D341Med (cell line): ENCODE results near the gene PLB1.

Source experiments
- DNase-seq: peaks from one replicate; pipeline ENCODE4 v3.0.0; 2012; ENCODE audit warnings: low spot score

The PLB1 gene, protein sequence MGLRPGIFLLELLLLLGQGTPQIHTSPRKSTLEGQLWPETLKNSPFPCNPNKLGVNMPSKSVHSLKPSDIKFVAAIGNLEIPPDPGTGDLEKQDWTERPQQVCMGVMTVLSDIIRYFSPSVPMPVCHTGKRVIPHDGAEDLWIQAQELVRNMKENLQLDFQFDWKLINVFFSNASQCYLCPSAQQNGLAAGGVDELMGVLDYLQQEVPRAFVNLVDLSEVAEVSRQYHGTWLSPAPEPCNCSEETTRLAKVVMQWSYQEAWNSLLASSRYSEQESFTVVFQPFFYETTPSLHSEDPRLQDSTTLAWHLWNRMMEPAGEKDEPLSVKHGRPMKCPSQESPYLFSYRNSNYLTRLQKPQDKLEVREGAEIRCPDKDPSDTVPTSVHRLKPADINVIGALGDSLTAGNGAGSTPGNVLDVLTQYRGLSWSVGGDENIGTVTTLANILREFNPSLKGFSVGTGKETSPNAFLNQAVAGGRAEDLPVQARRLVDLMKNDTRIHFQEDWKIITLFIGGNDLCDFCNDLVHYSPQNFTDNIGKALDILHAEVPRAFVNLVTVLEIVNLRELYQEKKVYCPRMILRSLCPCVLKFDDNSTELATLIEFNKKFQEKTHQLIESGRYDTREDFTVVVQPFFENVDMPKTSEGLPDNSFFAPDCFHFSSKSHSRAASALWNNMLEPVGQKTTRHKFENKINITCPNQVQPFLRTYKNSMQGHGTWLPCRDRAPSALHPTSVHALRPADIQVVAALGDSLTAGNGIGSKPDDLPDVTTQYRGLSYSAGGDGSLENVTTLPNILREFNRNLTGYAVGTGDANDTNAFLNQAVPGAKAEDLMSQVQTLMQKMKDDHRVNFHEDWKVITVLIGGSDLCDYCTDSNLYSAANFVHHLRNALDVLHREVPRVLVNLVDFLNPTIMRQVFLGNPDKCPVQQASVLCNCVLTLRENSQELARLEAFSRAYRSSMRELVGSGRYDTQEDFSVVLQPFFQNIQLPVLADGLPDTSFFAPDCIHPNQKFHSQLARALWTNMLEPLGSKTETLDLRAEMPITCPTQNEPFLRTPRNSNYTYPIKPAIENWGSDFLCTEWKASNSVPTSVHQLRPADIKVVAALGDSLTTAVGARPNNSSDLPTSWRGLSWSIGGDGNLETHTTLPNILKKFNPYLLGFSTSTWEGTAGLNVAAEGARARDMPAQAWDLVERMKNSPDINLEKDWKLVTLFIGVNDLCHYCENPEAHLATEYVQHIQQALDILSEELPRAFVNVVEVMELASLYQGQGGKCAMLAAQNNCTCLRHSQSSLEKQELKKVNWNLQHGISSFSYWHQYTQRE (N-terminal part only)

DNA sequence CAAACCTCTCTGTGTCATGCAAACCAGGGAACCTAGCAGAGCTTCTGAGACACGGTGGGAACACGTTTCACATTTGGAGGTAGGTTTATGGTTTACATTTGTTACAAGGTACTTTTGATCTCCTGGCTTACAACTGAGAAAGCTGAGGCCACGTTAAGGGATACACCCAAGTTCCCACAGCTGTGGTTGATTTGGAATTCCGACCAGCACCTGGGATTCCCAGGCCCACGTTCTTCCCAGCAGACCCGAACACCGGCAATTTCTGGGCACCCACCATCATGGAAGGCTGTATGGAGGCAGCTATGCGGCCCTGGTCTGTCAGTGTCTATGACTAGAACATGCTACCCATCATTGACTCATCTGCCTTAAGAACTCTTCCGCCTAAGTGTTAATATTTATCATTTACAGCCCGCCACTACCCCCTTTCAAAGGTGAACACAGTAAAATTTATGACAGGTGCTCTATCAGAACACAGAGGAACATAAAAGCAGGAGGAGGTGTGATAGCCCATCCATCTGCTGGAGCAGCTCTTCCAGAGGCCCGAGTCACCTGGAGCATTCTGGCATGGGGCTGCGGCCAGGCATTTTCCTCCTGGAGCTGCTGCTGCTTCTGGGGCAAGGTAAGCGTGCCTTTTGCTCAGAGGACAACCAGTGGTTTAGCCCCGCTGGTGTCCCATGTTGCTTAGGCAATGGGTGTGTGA lies at the start of gene PLB1:
TSS of gene PLB1 (plus strand) at position 510 of the 700 bp plus-strand sequence. CDS start at position 565, 55 bp downstream.
- no peak for DNase-seq

DNA sequence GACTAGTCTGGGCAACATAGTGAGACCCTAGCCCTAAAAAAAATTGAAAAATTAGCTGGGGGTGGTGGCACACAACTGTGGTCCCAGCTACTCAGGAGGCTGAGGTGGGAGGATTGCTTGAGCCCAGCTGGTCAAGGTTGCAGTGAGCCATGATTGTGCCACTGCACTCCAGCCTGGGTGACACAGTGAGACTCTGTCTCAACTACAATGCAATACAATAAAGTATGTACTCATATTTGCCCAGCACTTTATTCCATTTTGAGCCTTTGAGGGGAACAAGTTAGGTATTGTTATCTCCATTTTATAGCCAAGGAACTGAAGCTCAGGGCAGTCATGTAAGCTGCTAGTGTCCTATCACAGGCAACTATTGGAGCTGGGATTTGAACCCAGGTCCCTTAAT lies 49.3 kb upstream of the PLB1 start:
- DNase-seq = no peak

DNA sequence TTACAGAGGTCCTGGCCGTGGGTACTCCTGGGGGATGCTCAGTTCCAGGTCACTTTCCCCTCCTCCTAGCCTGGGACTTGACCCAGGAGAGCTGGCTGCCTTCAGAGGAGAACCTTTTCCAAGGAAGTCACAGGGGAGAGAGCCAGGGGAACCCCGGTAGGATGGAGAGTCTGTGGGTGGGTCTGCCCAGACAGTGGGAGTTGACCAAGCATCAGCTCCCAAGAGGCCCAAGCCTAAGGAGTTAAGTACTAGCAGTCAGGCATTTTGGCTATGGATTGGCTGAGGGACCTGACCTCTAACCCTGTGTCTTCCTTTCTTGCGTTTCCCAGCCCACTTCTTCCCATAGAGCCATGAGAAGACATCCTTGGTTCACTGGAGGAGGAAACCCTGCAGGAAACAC lies 48.8 kb upstream of the PLB1 start:
- DNase-seq = no peak

DNA sequence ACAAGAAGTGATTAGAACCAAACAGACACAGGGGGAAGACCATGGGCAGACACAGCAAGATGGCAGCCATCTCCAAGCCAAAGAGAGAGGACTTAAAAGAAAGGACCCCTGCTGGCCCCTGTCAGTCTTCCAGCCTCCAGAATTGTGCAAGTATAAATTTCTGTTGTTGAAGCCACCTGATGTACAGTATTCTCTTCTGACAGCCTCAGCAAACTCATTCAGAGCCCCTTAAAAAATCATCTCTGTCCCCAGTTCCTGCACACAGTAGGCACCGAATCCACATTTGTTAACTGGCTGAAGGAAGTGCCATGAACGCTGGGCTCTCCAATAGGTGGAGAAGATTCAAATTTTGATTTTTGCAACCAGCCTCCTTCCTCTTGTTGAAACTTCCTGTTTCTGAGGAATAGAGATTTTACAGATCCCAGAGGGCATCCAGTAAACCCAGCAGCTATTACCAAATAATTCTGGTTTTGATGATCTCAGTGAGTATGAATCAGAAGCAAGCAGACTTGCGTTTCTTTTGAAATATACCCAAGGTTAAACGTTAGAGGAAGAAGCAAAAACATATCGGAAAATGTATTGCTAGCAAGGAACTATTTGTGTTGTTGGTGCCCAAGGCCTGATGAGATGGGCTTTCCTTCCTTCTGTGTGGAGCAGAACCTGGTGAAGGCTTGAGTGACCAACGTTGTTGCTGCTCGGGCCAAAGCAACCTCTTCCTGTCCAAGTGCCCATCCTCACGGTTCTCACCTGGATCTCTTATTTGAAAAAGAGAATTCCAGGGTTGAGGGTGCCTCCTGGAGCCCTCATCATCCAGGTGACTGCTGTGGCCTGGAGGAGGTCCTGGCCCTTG lies 47.7 kb upstream of the PLB1 start:
- DNase-seq = no peak

DNA sequence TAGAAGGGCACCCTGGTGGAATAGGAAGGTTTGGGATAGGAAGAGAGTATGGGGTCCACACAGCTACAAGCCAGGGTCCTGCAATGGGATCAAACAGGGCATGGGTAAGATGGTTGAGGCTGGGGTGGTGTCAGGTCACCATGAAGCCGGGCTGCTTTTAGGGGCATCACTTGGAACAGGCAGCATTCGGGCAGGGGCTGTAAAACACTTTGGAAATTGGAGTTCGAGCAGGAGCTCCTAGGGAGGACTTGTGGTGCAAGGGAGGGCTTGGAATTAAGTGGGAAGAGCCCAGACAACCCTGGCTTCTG lies 47.1 kb upstream of the PLB1 start:
- no peak for DNase-seq

DNA sequence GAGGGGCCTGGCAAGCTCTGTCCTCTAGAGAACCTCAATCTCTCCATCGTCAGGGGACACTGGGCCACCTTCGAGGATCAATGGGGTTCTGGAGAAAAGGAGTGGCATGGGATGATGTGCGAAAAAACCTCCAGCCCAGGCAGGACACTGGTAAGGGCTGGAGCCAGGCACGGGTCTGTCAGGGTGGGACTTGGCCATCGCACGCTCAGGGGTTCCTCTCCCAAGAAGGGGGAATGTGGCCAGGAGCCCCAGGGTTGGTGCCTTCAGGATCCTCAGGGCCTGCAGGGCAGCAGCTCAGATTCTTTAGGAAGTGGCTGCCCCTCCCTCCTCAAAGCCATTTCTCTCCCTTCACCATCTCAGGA lies 46.8 kb upstream of the PLB1 start:
- no peak for DNase-seq

DNA sequence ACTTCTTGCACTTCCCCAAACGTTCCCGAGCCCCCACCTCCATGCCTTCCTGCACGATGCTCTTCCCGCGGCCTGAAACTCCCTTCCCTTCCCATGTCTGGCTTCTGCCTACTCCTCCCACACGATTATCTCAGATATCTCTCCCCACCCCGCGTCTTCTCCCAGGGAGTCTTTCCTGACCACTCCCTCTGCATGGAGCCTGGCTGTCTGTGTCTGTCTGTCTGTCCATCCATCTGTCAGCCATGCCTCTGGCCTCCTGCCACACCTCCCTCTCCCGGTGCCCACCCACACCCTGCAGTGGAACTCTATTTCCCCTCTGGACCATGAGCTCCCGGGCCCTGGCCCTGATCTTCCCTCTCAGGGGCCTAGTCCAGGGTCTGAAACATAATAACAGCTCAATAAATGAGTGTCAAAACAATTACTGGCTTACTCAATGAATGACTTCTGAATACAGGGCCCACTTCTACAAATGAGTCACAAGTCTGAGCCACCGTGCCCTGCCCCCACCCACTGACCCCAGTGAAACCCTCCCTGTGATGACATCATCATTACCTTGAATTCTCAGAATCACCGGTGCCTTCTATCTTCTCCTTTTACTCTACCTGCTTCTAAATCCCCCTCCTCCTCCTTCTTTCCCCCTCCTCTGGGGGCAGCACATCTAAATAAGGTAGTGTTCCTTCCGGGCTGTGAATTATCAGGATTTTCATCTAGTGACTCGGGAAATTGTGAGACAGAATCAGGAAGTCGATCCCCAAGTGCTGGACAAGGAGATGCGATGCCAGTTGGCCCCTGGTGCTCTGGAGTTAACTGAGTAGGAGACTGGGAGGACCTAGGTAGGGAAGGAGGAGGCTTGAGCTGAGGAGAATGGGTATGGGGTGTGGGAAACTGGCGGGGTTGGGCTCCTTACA lies 46.1 kb upstream of the PLB1 start:
- DNase-seq = no peak

DNA sequence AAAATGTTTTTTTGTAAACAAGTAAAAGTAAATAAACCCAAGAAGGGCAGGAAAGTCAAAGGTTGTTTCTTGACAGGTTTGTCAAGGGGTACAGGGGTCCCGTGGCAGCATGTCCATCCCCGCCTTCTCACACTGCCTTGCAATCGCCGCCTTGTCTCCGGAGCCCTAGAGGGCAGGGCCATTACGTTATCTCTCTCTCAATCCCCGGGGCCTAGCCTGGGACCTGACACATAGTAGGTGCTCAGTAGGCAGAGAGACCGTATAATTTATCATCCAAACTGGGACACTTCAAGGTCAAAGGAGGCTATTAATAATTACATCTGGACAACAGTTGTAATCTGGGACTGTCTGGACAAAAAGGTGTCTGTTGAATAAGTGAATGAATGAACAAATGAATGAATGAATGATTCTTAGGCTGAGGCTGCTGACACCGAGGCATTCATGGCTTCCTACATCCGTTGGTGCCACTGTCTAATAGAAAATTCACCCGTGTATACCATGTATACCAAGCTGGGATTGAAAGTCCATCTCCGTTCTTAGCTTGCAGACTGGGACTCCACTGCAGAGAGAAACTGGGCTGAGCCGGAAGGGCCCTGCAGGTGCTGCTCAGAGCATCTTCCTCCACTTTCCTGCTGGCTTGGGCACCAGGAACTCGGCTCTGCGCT lies 44.8 kb upstream of the PLB1 start:
- DNase-seq = no peak

DNA sequence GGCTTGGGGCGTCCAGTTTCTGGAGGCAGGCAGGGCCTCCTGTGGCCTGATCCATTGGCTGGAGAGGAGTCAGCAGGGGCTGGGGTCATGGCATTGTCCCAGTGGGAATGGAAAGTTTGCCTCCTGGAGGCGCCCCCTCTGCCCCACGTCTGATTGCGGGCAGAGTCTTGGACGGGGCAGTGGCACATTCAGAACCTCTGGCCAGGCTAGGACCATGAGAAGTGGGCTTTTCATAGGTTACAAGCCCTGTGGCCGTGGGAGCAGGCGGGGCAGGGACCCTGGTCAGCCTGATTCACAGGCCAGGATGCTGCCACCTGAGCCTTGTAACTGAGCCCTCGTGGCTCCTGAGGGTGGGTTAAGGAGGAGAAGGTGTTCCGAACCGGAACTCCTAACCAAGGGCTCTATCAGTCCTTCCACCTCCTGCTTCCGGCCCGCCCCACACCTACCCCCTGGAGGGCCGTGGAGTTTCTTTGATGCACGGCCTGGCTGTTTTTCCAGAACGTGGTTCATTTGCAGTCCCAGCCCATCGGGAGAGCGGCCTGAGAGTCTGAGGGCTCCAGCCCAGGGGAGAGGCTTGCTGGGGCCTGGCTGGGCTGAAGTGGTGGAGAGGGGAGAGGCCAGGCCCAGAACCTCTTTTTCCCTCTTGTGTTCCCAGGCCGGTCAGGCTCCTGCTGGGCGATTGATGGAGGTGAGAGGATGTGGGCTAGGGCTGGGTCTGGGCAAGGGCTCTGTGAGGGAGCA lies 43.9 kb upstream of the PLB1 start:
- DNase-seq = no peak

DNA sequence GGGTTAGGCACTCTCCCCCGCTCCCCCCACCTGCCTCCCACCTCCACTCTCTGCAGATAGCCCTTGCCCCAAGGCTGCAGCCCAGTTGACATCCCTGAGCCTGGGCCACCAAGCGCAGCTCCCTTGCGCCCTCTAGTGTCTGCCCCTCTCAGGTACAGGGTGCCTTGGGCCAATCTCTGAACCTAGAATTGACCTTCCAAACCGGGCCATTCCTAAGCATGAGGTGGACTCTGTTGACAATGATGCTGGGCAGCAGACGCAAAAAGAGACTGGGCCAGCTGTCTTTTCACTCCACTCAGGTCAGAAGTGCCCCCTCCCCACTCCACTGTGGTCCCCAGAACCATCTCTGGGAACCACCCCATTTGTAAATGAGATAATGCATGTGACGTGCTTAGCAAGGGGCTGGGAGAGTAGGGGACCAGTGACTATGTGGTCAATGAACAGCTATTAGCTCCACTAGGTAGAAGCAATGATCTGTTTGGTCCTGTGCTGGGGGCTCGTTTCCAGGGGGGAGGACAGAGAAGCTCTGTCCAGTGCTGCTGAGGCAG lies 43.3 kb upstream of the PLB1 start:
- peak; percentile 79 for DNase-seq

DNA sequence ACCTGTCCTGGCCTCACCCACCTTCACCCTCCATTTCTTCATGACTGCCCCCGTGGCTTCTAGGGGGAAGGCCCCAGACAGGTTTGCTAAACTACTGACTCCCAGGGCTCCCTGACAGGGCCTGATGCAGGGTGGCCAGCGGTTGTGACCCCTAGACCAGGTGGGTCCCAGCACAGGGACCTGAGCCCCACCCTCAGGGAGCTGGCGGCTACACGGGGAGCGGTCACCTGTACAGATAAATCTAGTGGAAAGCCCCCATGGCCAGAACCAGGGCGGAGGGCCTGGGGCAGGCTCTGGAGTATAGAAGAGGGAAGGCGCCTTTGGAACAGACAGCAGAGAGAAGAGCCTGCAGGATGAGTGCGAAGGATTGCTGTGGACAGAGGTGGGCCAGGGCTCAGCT lies 42.5 kb upstream of the PLB1 start:
- DNase-seq = no peak

DNA sequence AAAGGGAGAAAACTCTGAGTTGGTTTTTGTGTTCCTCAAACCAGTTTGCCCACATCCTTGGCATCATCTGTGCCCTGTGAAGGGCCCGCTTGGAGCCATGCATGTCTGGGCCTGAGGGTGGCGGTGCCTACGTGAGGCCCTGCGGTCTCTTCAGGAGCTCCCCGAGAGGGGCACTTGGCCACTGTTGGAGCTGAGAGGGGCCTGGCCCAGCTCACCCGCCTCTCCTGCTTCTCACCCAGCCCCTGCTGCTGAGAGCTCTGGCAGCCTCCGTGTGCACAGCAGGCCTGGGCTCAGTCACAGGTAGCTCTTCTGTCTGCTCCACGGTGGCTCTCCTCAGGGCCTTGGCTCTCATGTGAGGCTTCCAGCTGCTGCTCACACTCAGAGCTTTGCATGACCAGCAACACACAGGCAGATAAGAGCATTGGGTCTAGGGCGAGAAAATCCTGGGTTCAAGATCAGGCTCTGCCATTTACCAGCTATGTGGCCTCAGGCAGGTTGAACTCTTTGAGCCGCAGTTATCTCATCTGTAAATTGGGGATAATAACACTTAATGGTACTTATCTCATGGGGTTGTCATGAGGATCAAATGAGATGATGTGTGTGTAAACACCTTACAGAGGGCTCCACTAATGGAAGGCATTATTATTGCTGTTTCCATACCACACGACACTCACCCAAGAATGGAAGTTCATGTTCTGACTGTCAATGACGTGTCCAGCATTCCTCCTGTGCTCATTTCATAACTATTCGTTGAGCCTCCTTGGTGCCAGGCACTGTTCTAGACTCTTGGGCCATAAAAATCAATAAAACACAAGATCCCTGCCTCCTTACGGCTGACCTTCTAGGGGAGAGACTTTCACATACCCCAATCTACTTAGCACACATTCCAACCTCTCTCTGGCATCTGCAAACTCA lies 41.6 kb upstream of the PLB1 start:
- DNase-seq = no peak

DNA sequence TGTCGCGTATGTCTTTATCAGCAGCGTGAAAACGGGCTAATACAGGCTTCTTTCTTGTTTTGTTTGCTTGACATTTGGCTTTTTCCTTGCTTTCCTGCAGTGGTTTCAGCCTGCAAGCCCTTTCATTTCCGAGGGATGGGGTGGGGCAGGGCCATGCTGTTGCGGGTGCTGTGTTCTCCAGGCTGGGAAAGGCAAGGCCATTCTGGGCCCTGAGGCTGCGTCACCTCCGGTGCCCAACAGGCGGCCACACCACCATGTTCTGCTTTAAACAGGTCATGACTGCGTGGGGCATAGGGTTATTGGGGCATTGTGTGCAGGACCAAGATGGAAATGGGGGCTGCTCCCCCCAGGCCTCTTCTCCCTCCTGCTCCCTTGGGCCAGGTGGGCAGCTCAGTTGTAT lies 38.6 kb upstream of the PLB1 start:
- no peak for DNase-seq

DNA sequence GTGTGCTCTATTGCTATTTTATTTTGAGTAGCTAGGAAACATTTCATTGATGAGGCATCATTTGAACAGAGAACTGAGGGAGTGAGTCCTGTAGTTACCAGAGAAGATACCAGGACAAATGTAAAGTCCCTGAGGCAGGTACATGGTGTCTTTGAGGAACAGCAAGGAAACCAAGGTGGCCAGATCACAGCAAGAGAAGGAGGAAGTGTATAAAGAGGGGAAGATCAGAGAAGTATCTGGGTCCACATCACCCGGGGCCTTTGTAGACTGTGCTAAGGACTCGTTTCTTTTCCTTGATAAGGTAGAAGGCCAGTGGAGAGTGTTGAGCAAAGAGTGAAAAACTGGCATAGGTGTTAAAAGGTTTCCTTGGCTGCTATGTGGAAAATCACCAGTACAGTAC lies 34.8 kb upstream of the PLB1 start:
- no peak for DNase-seq

DNA sequence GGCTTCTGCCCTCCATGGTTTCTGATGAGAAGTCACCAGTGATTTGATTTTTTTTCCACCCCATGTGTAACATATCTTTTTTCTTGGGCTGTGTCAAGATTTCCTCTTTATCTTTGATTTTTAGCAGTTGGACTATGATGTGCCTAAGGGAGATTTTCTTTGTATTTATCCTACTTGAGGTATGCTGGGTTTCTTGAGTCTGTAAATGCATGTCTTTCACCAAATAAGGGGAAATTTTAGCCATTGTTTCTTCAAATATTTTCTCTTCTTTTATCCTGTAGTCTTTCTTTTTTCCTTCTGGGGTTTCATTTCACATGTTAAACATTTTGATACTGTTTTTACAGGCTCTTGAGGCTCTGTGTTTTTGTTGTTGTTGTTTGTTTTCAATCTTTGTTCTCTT lies 33.7 kb upstream of the PLB1 start:
- DNase-seq = no peak

DNA sequence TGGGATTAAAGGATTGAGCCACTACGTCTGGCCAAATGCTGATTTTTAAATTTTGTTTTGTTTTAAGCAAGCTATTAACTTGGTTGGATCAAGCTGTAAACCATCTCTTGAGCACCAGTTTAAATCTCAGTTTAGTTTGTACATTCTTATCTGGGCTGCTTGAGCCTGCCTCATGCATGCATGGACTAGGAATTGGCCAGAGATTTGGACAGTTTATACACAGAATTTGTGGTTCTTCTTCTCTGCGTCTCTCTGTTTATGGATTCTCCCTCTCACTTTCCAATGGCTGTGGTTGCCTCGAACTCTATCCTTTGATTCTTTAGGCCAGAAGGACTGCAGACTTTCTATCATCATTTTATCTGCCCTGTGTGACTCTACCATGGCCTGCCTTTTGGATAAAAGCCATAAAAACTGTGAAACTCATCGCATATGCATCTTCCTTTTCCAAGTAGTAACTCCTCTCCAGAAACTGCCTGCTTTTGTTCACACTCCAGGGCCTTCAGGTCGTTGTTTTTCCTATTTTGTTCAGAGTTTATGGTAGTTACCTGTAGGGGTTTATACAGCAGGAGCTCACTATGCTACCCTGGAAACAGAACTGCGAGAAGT lies 32.5 kb upstream of the PLB1 start:
- no peak for DNase-seq

DNA sequence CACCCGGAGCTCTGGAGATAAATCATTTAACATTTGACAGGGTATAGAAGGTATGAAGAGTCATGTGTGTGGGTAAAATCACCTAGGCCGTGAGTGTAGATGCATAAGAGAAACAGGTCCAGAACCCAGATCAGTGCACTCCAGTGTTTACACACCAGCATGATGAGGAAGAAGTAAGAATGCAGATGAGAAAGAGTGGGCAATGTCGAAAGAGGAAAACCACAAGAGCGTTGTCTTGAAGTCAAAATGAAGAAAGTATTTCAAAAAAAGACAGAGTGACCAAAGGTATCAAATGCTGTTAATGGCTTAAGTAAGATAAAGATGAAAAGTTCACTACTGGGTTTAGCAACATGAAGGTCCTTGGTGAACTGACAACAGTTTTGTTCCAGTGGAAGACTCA lies 32.0 kb upstream of the PLB1 start:
- DNase-seq = no peak
